Effector memory CD4-positive, alpha-beta T cell (primary cell): ENCODE data around the gene GTF3C5.
"Not testable (repeated sequence)": the region's sequence is repeated elsewhere in the genome, so short reads cannot be mapped to it uniquely, and the experiment has no call there.

Experiments used
- DNase-seq, 3 donors: peaks; one replicate each; pipeline ENCODE4 v3.0.0-alpha.2; 2020
- H3K27ac ChIP-seq: 2 replicates; pipeline ENCODE4 v1.7.0; 2013; ENCODE audit warnings: mild to moderate bottlenecking, low read length, moderate library complexity; ENCODE audit not compliant: insufficient read depth, poor library complexity, severe bottlenecking
- H3K27me3 ChIP-seq: replicated peaks from 2 replicates; pipeline ENCODE4 v1.7.0; 2013; ENCODE audit warnings: mild to moderate bottlenecking, low read length; ENCODE audit not compliant: insufficient read depth, control insufficient read depth, poor library complexity, severe bottlenecking
- H3K36me3 ChIP-seq: 2 replicates; pipeline ENCODE4 v1.7.0; 2013; ENCODE audit warnings: mild to moderate bottlenecking, low read length, moderate library complexity; ENCODE audit not compliant: control insufficient read depth, insufficient read depth
- H3K4me1 ChIP-seq: 2 replicates; pipeline ENCODE4 v1.7.0; 2013; ENCODE audit warnings: low read length, mild to moderate bottlenecking; ENCODE audit not compliant: control insufficient read depth, insufficient read depth, poor library complexity, severe bottlenecking
- H3K4me3 ChIP-seq: 2 replicates; pipeline ENCODE4 v1.7.0; 2013; ENCODE audit warnings: low read length, low read depth, mild to moderate bottlenecking; ENCODE audit not compliant: insufficient read depth, poor library complexity, severe bottlenecking
- H3K9me3 ChIP-seq: 2 replicates; pipeline ENCODE4 v1.7.0; 2013; ENCODE audit warnings: mild to moderate bottlenecking, low read length, moderate library complexity; ENCODE audit not compliant: control insufficient read depth

The GTF3C5 gene

DNA sequence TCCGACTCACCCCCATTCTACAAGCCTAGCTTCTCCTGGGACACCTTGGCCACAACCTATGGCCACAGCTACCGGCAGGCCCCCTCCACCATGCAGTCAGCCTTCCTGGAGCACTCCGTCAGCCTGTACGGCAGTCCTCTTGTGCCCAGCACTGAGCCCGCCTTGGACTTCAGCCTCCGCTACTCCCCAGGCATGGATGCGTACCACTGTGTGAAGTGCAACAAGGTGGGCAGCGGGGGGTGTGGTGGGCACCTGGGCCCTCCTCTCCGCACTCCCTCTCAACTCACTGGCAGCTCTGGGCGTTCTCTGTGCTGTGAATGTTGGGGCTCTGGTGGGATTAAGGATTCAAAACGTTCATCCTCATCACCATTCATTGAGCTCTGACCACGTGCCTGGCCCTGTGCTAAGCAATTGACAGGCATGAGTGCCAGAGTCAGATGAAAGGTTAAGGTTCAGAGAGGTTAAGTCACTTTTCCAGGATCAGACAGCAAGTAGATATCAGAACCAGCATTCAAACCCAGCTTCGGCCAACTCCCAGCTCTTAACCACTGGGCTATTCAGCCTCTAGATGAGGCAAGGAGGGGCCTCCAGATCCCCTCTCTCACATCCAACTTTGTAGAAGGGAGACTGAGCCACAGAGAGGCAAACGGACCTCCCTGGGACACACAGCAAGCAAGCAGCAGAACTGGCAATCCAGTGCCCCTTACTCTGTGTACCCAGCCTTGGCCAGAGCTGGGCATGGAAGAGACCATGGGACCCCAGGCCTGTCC lies 42.4 kb upstream of the GTF3C5 start:
- Histone ChIP-seq H3K36me3 (no peaks in the 10 kb centered on the region), H3K27ac (no peak overlapping the region), H3K27me3 (no peaks in the 10 kb centered on the region), H3K4me3 (no peak overlapping the region), H3K9me3 (no peaks in the 10 kb centered on the region), H3K4me1 (no peaks in the 10 kb centered on the region)
- no peak for DNase-seq

DNA sequence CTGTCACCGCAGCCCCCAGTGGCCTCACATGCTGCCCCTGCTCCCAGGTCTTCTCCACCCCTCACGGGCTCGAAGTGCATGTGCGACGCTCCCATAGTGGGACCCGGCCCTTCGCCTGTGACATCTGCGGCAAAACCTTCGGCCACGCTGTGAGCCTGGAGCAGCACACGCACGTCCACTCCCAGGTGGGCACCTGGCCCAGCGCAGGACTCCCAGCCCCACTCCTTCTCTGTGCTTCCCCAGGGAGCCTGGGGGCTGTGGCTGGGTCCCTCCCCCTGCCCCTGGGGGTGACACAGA lies 41.8 kb upstream of the GTF3C5 start:
- Histone ChIP-seq H3K36me3 (no peaks in the 10 kb centered on the region), H3K27ac (no peak overlapping the region), H3K27me3 (no peaks in the 10 kb centered on the region), H3K4me1 (no peaks in the 10 kb centered on the region), H3K9me3 (no peaks in the 10 kb centered on the region), H3K4me3 (no peak overlapping the region)
- DNase-seq = no peak

DNA sequence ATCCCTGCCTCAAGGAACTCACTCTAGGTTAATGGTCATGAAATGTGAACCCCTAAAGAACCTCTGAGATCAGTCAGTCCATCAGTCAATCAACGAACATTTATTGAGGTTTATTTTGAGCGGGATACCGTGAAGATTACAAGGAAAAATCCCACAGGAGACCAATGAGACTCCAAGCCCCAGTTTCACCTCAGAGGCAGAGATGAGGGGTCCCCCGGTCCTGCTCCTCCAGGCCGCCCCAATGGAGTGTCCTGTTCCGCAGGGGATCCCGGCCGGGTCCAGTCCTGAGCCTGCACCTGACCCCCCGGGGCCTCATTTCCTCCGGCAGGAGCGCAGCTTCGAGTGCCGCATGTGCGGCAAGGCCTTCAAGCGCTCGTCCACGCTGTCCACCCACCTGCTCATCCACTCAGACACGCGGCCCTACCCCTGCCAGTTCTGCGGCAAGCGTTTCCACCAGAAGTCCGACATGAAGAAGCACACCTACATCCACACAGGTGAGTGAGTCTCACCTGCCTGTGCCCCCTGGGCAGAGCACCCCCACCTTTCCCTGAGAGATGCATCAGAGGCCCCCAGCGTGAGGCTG lies 41.3 kb upstream of the GTF3C5 start:
- DNase-seq = no peak
- Histone ChIP-seq H3K36me3 (no peaks in the 10 kb centered on the region), H3K4me1 (no peaks in the 10 kb centered on the region), H3K9me3 (no peaks in the 10 kb centered on the region), H3K27ac (no peak overlapping the region), H3K27me3 (peaks cover under 1% of the 10 kb centered on the region), H3K4me3 (no peak overlapping the region)

DNA sequence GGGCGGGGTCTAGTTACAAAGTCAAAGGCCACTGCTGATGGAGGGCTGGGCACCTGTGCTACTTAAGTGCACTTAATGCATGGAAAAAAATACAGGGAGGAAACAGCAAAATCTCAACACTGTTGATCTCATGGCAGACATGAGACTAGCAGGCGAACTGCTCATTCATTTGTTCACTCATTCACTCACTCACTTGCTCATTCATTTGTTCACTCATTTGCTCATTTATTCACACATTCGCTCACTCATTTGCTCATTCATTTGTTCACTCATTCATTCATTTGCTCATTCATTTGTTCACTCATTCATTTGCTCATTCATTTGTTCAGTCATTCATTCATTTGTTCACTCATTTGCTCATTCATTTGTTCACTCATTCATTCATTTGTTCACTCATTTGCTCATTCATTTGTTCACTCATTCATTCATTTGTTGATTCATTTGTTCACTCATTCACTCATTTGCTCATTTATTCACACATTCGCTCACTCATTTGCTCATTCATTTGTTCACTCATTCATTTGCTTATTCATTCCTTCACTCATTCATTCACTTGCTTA lies 40.7 kb upstream of the GTF3C5 start:
- H3K27ac ChIP-seq, DNase-seq, H3K27me3 ChIP-seq: not testable (repeated sequence)

DNA sequence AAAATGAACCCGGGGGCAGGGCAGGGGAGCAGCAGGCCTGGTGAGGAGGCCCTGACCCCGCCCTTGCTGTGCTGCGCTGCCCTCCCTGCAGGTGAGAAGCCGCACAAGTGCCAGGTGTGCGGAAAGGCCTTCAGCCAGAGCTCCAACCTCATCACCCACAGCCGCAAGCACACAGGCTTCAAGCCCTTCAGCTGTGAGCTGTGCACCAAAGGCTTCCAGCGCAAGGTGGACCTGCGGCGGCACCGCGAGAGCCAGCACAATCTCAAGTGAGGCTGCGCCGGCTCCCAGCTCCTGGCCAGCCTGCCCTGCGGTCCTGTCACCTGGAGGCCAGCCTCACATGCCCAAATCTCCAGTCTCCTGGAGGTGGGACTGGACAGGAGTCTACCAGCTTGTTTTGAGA lies 40.0 kb upstream of the GTF3C5 start:
- H3K9me3 ChIP-seq = no peaks in the 10 kb centered on the region
- H3K36me3 ChIP-seq = no peaks in the 10 kb centered on the region
- peaks cover 6% of the 10 kb centered on the region for H3K27me3 ChIP-seq
- H3K27ac ChIP-seq = no peak overlapping the region
- DNase-seq = no peak
- H3K4me1 ChIP-seq = no peaks in the 10 kb centered on the region
- no peak overlapping the region for H3K4me3 ChIP-seq

More for the DNA sequence above, 40.7 kb upstream of the GTF3C5 start:
- H3K4me1 ChIP-seq, H3K4me3 ChIP-seq, H3K36me3 ChIP-seq, H3K9me3 ChIP-seq: not testable (repeated sequence)

DNA sequence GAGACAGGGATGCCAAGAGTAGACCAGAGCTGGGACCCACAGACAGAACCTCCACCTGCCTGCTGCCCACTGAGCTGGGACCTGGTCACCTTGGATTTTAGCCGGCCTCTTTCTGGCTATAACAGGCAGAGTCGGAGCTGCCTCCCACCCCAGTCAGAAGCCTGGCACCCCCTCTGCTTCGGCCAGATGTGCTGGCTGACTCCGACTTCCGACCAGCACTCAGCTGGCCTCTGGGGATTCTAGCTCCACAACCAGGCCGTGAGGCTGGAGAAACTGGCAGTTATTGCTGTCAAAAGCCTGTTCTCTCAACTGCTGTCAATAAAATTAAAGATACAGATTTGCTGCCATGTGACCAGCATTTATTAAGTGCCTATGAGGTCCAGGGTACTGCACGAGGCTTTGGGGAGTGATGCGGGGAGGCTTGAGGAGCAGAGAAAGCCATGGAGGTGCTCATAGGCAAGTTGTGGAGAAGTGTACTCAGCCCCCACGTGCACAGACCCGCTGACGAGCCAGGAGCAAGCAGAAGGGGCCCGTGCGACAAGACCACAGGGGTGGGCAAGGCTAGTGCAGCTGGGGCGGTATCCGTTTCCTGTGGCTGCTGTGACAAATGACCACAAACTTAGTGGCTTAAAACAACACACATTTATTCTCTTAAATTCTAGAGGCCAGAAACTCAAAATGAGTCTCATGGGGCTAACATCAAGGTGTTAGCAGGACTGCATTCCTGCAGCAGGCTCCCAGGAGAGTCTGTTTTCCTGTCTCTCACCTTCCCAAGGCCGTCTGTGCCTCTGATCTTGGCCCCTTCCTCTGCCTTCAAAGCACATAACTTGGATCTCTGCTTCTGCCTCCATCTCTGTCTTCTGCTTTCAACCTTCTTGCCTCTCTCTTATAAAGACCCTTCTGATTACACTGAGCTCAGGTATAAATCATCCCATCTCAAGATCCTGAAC lies 39.2 kb upstream of the GTF3C5 start:
- Histone ChIP-seq H3K9me3 (no peaks in the 10 kb centered on the region), H3K4me1 (no peaks in the 10 kb centered on the region), H3K27me3 (peaks cover 6% of the 10 kb centered on the region), H3K27ac (no peak overlapping the region), H3K4me3 (no peak overlapping the region), H3K36me3 (no peaks in the 10 kb centered on the region)
- no peak for DNase-seq

DNA sequence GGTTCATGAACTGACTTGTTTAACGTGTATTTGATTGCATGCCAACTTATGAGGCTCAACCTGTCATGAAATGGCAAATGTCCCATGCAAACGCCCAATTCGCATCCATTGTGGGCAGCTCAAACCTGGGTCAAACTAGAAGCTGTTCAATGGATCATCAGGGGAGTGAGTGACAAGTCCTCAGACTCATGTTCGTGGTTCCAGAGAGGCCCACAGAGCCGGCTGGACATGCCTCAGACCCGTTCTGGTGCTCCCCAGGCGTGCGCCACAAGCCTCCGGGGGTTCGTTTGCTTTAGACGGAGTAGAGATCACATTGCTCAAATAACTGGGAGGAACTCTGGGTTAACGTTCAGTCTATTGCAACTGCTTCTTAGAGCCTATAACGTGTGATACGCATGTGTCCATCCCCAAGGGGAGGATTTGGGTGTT lies 37.3 kb upstream of the GTF3C5 start:
- Histone ChIP-seq H3K4me3 (no peak overlapping the region), H3K4me1 (no peaks in the 10 kb centered on the region), H3K27me3 (peaks cover 6% of the 10 kb centered on the region), H3K9me3 (no peaks in the 10 kb centered on the region), H3K27ac (no peak overlapping the region), H3K36me3 (no peaks in the 10 kb centered on the region)
- no peak for DNase-seq

DNA sequence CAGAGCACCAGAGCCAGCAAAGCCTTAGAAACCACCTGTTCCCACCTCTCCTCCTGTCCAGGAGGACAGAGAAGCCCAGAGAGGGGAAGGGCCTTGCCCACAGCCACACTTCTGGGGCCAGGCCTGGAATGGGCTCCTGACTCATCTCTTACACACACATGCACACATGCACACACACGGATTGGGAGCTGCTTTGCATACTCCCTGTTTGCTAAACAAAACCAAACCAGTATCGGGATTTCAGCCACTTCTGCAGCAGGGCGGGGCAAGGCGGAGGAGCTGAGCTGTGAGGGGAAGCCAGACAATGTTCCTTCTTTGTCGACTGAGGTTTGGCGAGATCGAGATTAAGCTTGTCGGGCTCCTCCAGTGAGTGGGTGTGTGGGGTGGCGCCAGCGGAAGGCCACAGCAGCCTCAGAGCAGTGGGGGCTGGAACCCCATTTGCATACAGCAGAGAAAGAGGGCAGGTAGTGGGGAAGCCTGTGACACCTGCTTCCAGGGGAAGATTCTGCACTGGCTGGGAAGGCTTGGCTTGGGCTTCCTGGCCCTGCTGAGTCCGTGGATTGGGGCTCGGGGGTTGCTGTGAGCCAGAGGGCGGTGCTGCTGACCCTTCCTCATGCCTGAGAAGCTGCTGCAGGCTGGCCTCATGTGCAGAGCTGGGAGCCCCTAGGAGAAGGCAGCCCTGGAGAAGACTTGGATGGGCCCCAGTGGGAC lies 36.2 kb upstream of the GTF3C5 start:
- Histone ChIP-seq H3K4me1 (no peaks in the 10 kb centered on the region), H3K27ac (no peak overlapping the region), H3K9me3 (no peaks in the 10 kb centered on the region), H3K36me3 (no peaks in the 10 kb centered on the region), H3K4me3 (no peak overlapping the region), H3K27me3 (peaks cover 6% of the 10 kb centered on the region)
- DNase-seq = no peak

DNA sequence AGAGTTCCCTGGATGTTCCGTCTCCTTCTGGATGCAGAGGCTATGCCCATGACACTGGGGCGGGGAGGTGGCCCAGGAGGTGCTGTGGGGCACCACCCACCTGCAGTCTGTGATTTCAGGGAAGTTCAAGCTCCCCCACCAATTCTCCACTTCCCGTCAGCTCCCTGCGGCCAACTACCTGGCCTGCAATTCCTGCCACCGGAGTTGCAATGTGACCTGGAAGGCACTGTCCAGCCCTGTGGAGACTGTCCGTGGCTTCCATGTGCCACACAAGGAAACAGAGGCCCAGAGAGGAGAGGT lies 35.7 kb upstream of the GTF3C5 start:
- H3K4me3 ChIP-seq = no peak overlapping the region
- H3K9me3 ChIP-seq = no peaks in the 10 kb centered on the region
- H3K4me1 ChIP-seq = no peaks in the 10 kb centered on the region
- H3K27ac ChIP-seq = no peak overlapping the region
- DNase-seq = no peak
- H3K36me3 ChIP-seq = no peaks in the 10 kb centered on the region
- peaks cover 6% of the 10 kb centered on the region for H3K27me3 ChIP-seq
